ENCODE data around the gene OR1I1. TPM values are rescaled to one million over a fixed set of nuclear protein-coding genes. Genes with fewer than 3 reads are reported as not detected.
"Not testable (repeated sequence)": the region's sequence is repeated elsewhere in the genome, so short reads cannot be mapped to it uniquely, and the experiment has no call there.

The OR1I1 gene
- total and polyA plus RNA-seq, 3 donors from 2014 or later: not detected

GRCh38 chr19:15093001-15093400, 11.0 kb downstream of the OR1I1 start:
- Histone ChIP-seq H3K27me3 (no peaks in the 10 kb centered on the region), H3K36me3 (ENCODE audit: low read depth, missing control alignments) (no peaks in the 10 kb centered on the region), H3K4me1 (no peaks in the 10 kb centered on the region), H3K4me3 (no peak overlapping the region), H3K27ac (no peak overlapping the region), H3K9me3 (no peaks in the 10 kb centered on the region)
- DNase-seq: no peak
- intact Hi-C loops (cut with DNase I; ENCODE audit: low total_unique reads): loop anchor here (10.0 kb wide), 2 partner anchors 62 to 462 kb away; no protein-coding TSS in a partner anchor
- no peak for TF ChIP-seq CTCF (IDR thresholded peaks at IDR 0.05)
- no peak for TF ChIP-seq POLR2A (IDR thresholded peaks at IDR 0.05)
- WGBS, 2 donors: 79 to 83% methylated on average over 2 of the region's 2 CpGs

- H3K27ac ChIP-seq: no peak overlapping the region
- no peak for DNase-seq
- H3K27me3 ChIP-seq: no peaks in the 10 kb centered on the region
- H3K36me3 ChIP-seq (ENCODE audit: low read depth, missing control alignments): no peaks in the 10 kb centered on the region
- H3K4me1 ChIP-seq: no peaks in the 10 kb centered on the region
- H3K9me3 ChIP-seq: no peaks in the 10 kb centered on the region
- TF ChIP-seq POLR2A (IDR thresholded peaks at IDR 0.05) (no peak), CTCF (IDR thresholded peaks at IDR 0.05) (no peak)
- 86 to 97% methylated on average over 3 of the region's 3 CpGs for WGBS, 2 donors
- intact Hi-C loops (cut with DNase I; ENCODE audit: low total_unique reads): loop anchor here (10.0 kb wide), 2 partner anchors 59 to 459 kb away; no protein-coding TSS in a partner anchor
- H3K4me3 ChIP-seq: no peak overlapping the region
Observed at GRCh38 chr19:15096223-15096622, 14.2 kb downstream of the OR1I1 start.

DNA sequence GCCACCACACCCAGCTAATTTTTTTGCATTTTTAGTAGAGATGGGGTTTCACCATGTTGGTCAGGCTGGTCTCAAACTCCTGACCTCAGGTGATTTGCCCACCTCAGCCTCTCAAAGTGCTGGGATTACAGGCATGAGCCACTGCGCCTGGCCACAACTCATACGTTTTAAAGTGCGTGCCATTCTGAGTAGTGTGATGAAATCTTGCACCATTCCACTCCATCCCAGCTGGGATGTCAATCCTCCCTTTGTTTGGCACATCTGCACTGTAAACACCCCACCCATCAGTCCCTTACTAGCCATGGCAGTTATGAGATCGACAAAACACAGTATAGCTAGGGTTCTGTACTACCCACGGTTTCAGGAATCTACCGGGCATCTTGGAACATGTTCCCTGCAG, 16.0 kb downstream of the OR1I1 start:
- not testable (repeated sequence) for H3K27ac ChIP-seq; H3K9me3 ChIP-seq; H3K36me3 ChIP-seq (ENCODE audit: low read depth, missing control alignments); DNase-seq; H3K4me3 ChIP-seq; H3K27me3 ChIP-seq; H3K4me1 ChIP-seq
- intact Hi-C loops (cut with DNase I; ENCODE audit: low total_unique reads): loop anchor here (10.0 kb wide), 2 partner anchors 57 to 457 kb away; no protein-coding TSS in a partner anchor
- WGBS, 2 donors: 76 to 86% methylated on average over 6 of the region's 6 CpGs

- TF ChIP-seq POLR2A (IDR thresholded peaks at IDR 0.05): no peak
- no peaks in the 10 kb centered on the region for H3K9me3 ChIP-seq
- no peak overlapping the region for H3K27ac ChIP-seq
- WGBS, 2 donors: 78 to 79% methylated on average over 10 of the region's 10 CpGs
- no peak overlapping the region for H3K4me3 ChIP-seq
- no peak for DNase-seq
- intact Hi-C loops (cut with DNase I; ENCODE audit: low total_unique reads): loop anchor here (10.0 kb wide), 2 partner anchors 56 to 456 kb away; no protein-coding TSS in a partner anchor
- no peaks in the 10 kb centered on the region for H3K36me3 ChIP-seq (ENCODE audit: low read depth, missing control alignments)
- H3K4me1 ChIP-seq: no peaks in the 10 kb centered on the region
- no peaks in the 10 kb centered on the region for H3K27me3 ChIP-seq
Observed at GRCh38 chr19:15098460-15098859, 16.4 kb downstream of the OR1I1 start.

- TF ChIP-seq POLR2A (IDR thresholded peaks at IDR 0.05) (no peak), CTCF (IDR thresholded peaks at IDR 0.05) (no peak)
- Histone ChIP-seq H3K27ac (no peak overlapping the region), H3K27me3 (no peaks in the 10 kb centered on the region), H3K4me1 (no peaks in the 10 kb centered on the region), H3K9me3 (no peaks in the 10 kb centered on the region), H3K4me3 (no peak overlapping the region), H3K36me3 (ENCODE audit: low read depth, missing control alignments) (no peaks in the 10 kb centered on the region)
- intact Hi-C loops (cut with DNase I; ENCODE audit: low total_unique reads): loop anchor here (10.0 kb wide), 2 partner anchors 56 to 456 kb away; no protein-coding TSS in a partner anchor
- DNase-seq: no peak
- WGBS, 2 donors: 92 to 97% methylated on average over 3 of the region's 3 CpGs
Observed at GRCh38 chr19:15099017-15099582, 17.1 kb downstream of the OR1I1 start.

All from testis (tissue), 3 donors.